ENCODE data around the gene RNPEPL1. TPM values are rescaled to one million over a fixed set of nuclear protein-coding genes. Genes with fewer than 3 reads are reported as not detected.

The RNPEPL1 gene
- total and polyA plus RNA-seq, 2 experiments from 2014 or later: 6.0 to 21.0 TPM

GRCh38 chr2:240519396-240520129 is 48.7 kb upstream of the RNPEPL1 start (continued):
- TF ChIP-seq, protein P1, sequence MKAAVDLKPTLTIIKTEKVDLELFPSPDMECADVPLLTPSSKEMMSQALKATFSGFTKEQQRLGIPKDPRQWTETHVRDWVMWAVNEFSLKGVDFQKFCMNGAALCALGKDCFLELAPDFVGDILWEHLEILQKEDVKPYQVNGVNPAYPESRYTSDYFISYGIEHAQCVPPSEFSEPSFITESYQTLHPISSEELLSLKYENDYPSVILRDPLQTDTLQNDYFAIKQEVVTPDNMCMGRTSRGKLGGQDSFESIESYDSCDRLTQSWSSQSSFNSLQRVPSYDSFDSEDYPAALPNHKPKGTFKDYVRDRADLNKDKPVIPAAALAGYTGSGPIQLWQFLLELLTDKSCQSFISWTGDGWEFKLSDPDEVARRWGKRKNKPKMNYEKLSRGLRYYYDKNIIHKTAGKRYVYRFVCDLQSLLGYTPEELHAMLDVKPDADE (IDR thresholded peaks at IDR 0.05): no peak
- no peak for TF ChIP-seq JUNB (IDR thresholded peaks at IDR 0.05; ENCODE audit: unreplicated experiment)
- TF ChIP-seq CREB1 (CRISPR knock-in tag; IDR thresholded peaks at IDR 0.05; ENCODE audit: low read depth): no peak
- TF ChIP-seq ZNF114 (CRISPR knock-in tag; IDR thresholded peaks at IDR 0.05): no peak

GRCh38 chr2:240520130-240520973 is 47.9 kb upstream of the RNPEPL1 start:
- peaks cover 17% of the 10 kb centered on the region for H3K27me3 ChIP-seq (ENCODE audit: insufficient read depth)
- H3K4me3 Mint-ChIP-seq: peak overlapping the region; percentile 72
- H3K9me2 ChIP-seq (ENCODE audit: insufficient read depth): no peaks in the 10 kb centered on the region
- H3K36me3 Mint-ChIP-seq (ENCODE audit: low read depth): peaks cover 34% of the 10 kb centered on the region
- peaks cover 19% of the 10 kb centered on the region for H3K4me1 Mint-ChIP-seq
- no peak overlapping the region for H3K27ac Mint-ChIP-seq
- H3F3A ChIP-seq (replicated peaks; ENCODE audit: low read depth): no peaks in the 10 kb centered on the region
- H3K36me3 ChIP-seq (ENCODE audit: insufficient read depth): no peaks in the 10 kb centered on the region
- ATAC-seq (peak; percentile 93), DNase-seq (ENCODE audit: low spot score) (peak; percentile 76)
- peak overlapping the region; percentile 49 for H2AFZ ChIP-seq
- H4K20me1 ChIP-seq (replicated peaks; ENCODE audit: insufficient read depth): no peaks in the 10 kb centered on the region
- peak overlapping the region; percentile 86 for H3K4me2 ChIP-seq
- H3K4me1 ChIP-seq (ENCODE audit: insufficient read depth): peaks cover 7% of the 10 kb centered on the region
- H3K27ac ChIP-seq (ENCODE audit: low read depth): no peak overlapping the region
- TF ChIP-seq CREB1 (CRISPR knock-in tag; IDR thresholded peaks at IDR 0.05; ENCODE audit: low read depth) (0 out of 2 replicates have a peak, but pooled peaks have one; percentile 45), CTCF (conservative IDR thresholded peaks at IDR 0.05; ENCODE audit: low read depth in 2 of 2) (peak in 1 of 2 experiments; percentile 16; a peak in 2 of 4 replicates), JUNB (IDR thresholded peaks at IDR 0.05; ENCODE audit: unreplicated experiment) (no peak)
- H3K79me2 ChIP-seq (replicated peaks; ENCODE audit: insufficient read depth): no peaks in the 10 kb centered on the region
- H3K4me3 ChIP-seq: peak overlapping the region; percentile 56
- H3K9me3 Mint-ChIP-seq: peaks cover 33% of the 10 kb centered on the region
- H3K27me3 Mint-ChIP-seq (ENCODE audit: insufficient read depth, low read depth, poor library complexity): peaks cover 24% of the 10 kb centered on the region

DNA sequence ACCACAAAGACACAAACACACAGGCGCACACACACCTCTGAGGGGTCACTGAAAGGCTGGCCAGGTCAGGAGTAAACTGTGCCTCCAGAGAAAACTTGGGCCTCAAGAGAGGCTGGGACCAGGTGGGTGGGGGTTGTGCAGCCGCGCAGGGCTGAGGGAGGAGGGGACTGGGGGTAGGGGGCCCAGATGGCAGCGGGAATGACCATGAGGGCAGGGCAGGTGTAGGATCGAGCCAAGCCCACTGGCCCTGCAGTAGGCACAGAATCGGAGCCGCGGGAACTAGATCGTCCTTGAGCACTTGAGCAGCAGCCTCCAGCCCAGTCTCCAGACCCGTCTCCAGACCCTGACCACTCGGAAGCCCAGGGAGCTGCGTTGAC is 47.3 kb upstream of the RNPEPL1 start:
- Mint-ChIP-seq H3K4me3 (peak overlapping the region; percentile 72), H3K9me3 (peaks cover 39% of the 10 kb centered on the region), H3K4me1 (peaks cover 19% of the 10 kb centered on the region), H3K27me3 (ENCODE audit: insufficient read depth, low read depth, poor library complexity) (peaks cover 24% of the 10 kb centered on the region), H3K36me3 (ENCODE audit: low read depth) (peaks cover 39% of the 10 kb centered on the region), H3K27ac (no peak overlapping the region)
- Histone ChIP-seq H3K4me3 (no peak overlapping the region), H3K4me1 (ENCODE audit: insufficient read depth) (peaks cover 7% of the 10 kb centered on the region), H3F3A (replicated peaks; ENCODE audit: low read depth) (no peaks in the 10 kb centered on the region), H3K27me3 (ENCODE audit: insufficient read depth) (peaks cover 17% of the 10 kb centered on the region), H3K4me2 (peak overlapping the region; percentile 86; the same call in 1 of the 2 replicates), H2AFZ (no peak overlapping the region), H3K79me2 (replicated peaks; ENCODE audit: insufficient read depth) (no peaks in the 10 kb centered on the region), H3K36me3 (ENCODE audit: insufficient read depth) (no peaks in the 10 kb centered on the region), H3K27ac (ENCODE audit: low read depth) (no peak overlapping the region), H4K20me1 (replicated peaks; ENCODE audit: insufficient read depth) (no peaks in the 10 kb centered on the region), H3K9me2 (ENCODE audit: insufficient read depth) (no peaks in the 10 kb centered on the region)
- ATAC-seq: no peak
- TF ChIP-seq EZH2phosphoT487 (IDR thresholded peaks at IDR 0.05; ENCODE audit: unreplicated experiment) (no peak), CTCF (conservative IDR thresholded peaks at IDR 0.05; ENCODE audit: low read depth in 2 of 2) (no peak)
- TF ChIP-seq, protein P2, sequence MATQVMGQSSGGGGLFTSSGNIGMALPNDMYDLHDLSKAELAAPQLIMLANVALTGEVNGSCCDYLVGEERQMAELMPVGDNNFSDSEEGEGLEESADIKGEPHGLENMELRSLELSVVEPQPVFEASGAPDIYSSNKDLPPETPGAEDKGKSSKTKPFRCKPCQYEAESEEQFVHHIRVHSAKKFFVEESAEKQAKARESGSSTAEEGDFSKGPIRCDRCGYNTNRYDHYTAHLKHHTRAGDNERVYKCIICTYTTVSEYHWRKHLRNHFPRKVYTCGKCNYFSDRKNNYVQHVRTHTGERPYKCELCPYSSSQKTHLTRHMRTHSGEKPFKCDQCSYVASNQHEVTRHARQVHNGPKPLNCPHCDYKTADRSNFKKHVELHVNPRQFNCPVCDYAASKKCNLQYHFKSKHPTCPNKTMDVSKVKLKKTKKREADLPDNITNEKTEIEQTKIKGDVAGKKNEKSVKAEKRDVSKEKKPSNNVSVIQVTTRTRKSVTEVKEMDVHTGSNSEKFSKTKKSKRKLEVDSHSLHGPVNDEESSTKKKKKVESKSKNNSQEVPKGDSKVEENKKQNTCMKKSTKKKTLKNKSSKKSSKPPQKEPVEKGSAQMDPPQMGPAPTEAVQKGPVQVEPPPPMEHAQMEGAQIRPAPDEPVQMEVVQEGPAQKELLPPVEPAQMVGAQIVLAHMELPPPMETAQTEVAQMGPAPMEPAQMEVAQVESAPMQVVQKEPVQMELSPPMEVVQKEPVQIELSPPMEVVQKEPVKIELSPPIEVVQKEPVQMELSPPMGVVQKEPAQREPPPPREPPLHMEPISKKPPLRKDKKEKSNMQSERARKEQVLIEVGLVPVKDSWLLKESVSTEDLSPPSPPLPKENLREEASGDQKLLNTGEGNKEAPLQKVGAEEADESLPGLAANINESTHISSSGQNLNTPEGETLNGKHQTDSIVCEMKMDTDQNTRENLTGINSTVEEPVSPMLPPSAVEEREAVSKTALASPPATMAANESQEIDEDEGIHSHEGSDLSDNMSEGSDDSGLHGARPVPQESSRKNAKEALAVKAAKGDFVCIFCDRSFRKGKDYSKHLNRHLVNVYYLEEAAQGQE (IDR thresholded peaks at IDR 0.05; ENCODE audit: unreplicated experiment): no peak
- peak; percentile 12 for DNase-seq (ENCODE audit: low spot score)
